ENCODE data around the gene EXOG. TPM values are rescaled to one million over a fixed set of nuclear protein-coding genes. Genes with fewer than 3 reads are reported as not detected.

Gene EXOG, protein sequence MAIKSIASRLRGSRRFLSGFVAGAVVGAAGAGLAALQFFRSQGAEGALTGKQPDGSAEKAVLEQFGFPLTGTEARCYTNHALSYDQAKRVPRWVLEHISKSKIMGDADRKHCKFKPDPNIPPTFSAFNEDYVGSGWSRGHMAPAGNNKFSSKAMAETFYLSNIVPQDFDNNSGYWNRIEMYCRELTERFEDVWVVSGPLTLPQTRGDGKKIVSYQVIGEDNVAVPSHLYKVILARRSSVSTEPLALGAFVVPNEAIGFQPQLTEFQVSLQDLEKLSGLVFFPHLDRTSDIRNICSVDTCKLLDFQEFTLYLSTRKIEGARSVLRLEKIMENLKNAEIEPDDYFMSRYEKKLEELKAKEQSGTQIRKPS
- 10 to 100 TPM; 18.5 to 23.0 TPM for total RNA-seq

- ChIA-PET POLR2A (interaction anchor here (0.6 to 1.6 kb wide), 9 partner anchors 10 to 902 kb away, joined by 3 to 8 read pairs (median 4); partner anchors contain the start of genes DLEC1 and OXSR1), CTCF (interaction anchor here (0.7 to 11.6 kb wide), 22 partner anchors 9 to 504 kb away, joined by 3 to 118 read pairs (median 5); partner anchors contain the start of genes ACAA1, DLEC1 and XYLB)
- Mint-ChIP-seq H3K27ac (peak within 1 kb of the TSS; percentile 86), H3K27me3 (ENCODE audit: low read depth) (no peaks in the 10 kb centered on the region), H3K9me3 (ENCODE audit: insufficient read depth) (no peaks in the 10 kb centered on the region), H3K4me1 (ENCODE audit: low read depth) (peaks cover 26% of the 10 kb centered on the region), H3K4me3 (peak within 1 kb of the TSS; percentile 89), H3K36me3 (ENCODE audit: low read depth) (peaks cover 28% of the 10 kb centered on the region)
- ATAC-seq (peak; percentile 94), DNase-seq (peak; percentile 97)
Measured at GRCh38 chr3:38496131-38496910, at the start of gene EXOG. Gene EXOG, plus strand, starts transcription at chr3:38496340. Its CDS starts 28 bp downstream, at chr3:38496368.

DNA sequence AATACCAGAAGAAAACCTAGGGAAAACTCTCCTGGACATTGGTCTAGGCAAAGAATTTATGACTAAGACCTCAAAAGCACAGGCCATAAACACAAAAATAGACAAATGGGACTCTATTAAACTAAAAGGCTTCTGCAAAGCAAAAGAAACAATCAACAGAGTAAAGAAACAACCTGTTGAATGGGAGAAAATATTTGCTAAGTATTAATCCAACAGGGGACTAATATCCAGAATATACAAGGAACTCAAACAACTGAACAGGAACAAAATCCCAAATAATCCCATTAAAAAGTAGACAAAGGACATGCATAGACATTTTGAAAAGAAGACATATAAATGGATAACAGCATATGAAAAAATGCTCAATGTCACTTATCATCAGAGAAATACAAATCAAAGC is 49.3 kb upstream of the EXOG start:
- CTCF ChIA-PET = no interaction called here
- no peaks in the 10 kb centered on the region for H3K36me3 Mint-ChIP-seq (ENCODE audit: low read depth)
- DNase-seq = no peak
- H3K27me3 Mint-ChIP-seq (ENCODE audit: low read depth) = peaks cover 4% of the 10 kb centered on the region
- H3K4me3 Mint-ChIP-seq = no peak overlapping the region
- ATAC-seq = no peak
- no peaks in the 10 kb centered on the region for H3K9me3 Mint-ChIP-seq (ENCODE audit: insufficient read depth)
- POLR2A ChIA-PET = no interaction called here
- H3K4me1 Mint-ChIP-seq (ENCODE audit: low read depth) = no peaks in the 10 kb centered on the region
- no peak overlapping the region for H3K27ac Mint-ChIP-seq

DNA sequence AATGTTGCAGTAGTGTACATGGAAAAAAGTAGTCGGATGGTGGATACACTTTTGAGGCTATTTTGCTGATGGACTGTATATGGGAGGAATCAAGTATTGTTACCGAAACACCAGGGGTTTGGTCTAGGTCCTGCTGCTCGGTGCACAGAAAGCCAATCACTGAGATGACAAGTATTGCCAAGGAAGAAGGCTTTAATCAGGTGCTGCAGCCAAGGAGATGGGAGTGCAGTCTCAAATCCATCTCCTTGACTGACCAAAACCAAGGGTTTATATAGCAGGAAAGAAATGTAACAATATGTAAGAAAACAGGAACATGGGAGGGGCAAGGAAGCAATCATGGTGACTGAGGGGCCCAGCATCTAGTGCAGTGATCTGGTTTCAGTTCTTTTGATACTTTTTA is 45.3 kb upstream of the EXOG start:
- POLR2A ChIA-PET = no interaction called here
- peaks cover 4% of the 10 kb centered on the region for H3K27me3 Mint-ChIP-seq (ENCODE audit: low read depth)
- CTCF ChIA-PET = interaction anchor here (0.7 kb wide), 1 partner anchor 104 kb away, joined by 5 read pairs; the partner anchor contains the start of gene XYLB
- H3K9me3 Mint-ChIP-seq (ENCODE audit: insufficient read depth) = no peaks in the 10 kb centered on the region
- DNase-seq (no peak), ATAC-seq (no peak)
- H3K4me1 Mint-ChIP-seq (ENCODE audit: low read depth) = peaks cover 13% of the 10 kb centered on the region
- peaks cover 2% of the 10 kb centered on the region for H3K36me3 Mint-ChIP-seq (ENCODE audit: low read depth)
- H3K27ac Mint-ChIP-seq = no peak overlapping the region
- no peak overlapping the region for H3K4me3 Mint-ChIP-seq

DNA sequence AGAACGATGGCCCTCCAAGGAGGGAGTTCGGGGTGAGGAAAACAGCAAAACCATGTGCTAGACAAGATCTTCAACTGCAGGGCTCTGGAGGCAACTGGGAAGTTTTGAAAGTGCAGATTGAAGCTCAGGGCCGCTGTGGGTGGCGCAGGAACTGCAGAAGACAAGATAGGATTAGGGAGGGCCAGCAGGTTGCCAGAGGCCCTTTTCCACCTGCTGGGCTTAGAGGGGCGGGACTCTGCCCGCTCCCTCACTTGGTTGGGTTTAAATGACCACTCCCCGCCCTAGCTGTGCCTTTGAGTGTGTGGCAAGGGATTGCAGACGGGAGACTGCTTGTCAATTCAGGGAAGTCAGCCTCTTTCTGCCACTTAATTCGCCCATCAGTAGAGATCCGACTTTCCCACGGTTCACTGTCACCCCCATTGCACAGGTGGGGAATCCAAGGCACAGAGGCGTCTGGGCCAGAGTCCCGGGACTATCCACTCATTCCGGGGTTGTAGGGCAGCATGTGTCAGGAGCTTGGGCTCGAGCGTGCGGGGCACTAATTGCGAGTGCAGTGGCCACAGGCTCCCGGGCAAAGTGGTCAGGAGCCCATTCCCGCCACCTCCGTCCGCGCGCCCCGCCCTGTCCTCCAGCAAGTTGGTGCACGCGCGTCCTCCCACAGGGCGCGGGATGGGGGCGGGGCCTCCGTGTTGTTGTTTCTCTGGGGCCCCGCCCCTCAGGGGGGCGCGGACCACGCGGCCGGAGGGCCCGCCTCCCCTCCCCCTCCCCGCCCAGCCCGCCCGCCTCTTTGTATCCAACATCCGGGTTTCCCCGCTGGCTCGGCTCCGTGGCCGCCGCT is 42.8 kb upstream of the EXOG start, which contains the start of gene ACVR2B:
TSS of gene ACVR2B (plus strand) at position 816 of the 838 bp plus-strand sequence. CDS start 433 bp downstream, outside the sequence.
- H3K4me3 Mint-ChIP-seq = peak within 1 kb of the TSS; percentile 96
- peak within 1 kb of the TSS; percentile 83 for H3K27ac Mint-ChIP-seq
- ChIA-PET POLR2A (interaction anchor here (1.0 kb wide), 1 partner anchor 107 kb away, joined by 3 read pairs; the partner anchor contains the start of gene XYLB), CTCF (interaction anchor here (2.2 kb wide), 1 partner anchor 107 kb away, joined by 7 read pairs; the partner anchor contains the start of gene XYLB)
- DNase-seq = peak; percentile 81
- peak; percentile 63 for ATAC-seq
- no peaks in the 10 kb centered on the region for H3K9me3 Mint-ChIP-seq (ENCODE audit: insufficient read depth)
- peaks cover 16% of the 10 kb centered on the region for H3K4me1 Mint-ChIP-seq (ENCODE audit: low read depth)
- peaks cover 2% of the 10 kb centered on the region for H3K36me3 Mint-ChIP-seq (ENCODE audit: low read depth)
- H3K27me3 Mint-ChIP-seq (ENCODE audit: low read depth) = no peaks in the 10 kb centered on the region

- no peaks in the 10 kb centered on the region for H3K27me3 Mint-ChIP-seq (ENCODE audit: low read depth)
- POLR2A ChIA-PET = interaction anchor here (1.0 kb wide), 1 partner anchor 107 kb away, joined by 3 read pairs; the partner anchor contains the start of gene XYLB
- H3K36me3 Mint-ChIP-seq (ENCODE audit: low read depth) = peaks cover 2% of the 10 kb centered on the region
- peak overlapping the region; percentile 96 for H3K4me3 Mint-ChIP-seq
- ATAC-seq = no peak
- H3K4me1 Mint-ChIP-seq (ENCODE audit: low read depth) = peaks cover 16% of the 10 kb centered on the region
- H3K9me3 Mint-ChIP-seq (ENCODE audit: insufficient read depth) = no peaks in the 10 kb centered on the region
- no peak for DNase-seq
- no peak overlapping the region for H3K27ac Mint-ChIP-seq
- CTCF ChIA-PET = interaction anchor here (2.2 kb wide), 1 partner anchor 108 kb away, joined by 7 read pairs; the partner anchor contains the start of gene XYLB
Measured at GRCh38 chr3:38453913-38454177, 42.3 kb upstream of the EXOG start.

- Mint-ChIP-seq H3K9me3 (ENCODE audit: insufficient read depth) (no peaks in the 10 kb centered on the region), H3K27ac (peak overlapping the region; percentile 83), H3K36me3 (ENCODE audit: low read depth) (peaks cover 2% of the 10 kb centered on the region), H3K27me3 (ENCODE audit: low read depth) (no peaks in the 10 kb centered on the region), H3K4me1 (ENCODE audit: low read depth) (peaks cover 16% of the 10 kb centered on the region), H3K4me3 (peak overlapping the region; percentile 96)
- DNase-seq (peak; percentile 35), ATAC-seq (peak; percentile 68)
- POLR2A ChIA-PET = no interaction called here
- CTCF ChIA-PET = interaction anchor here (3.0 kb wide), 1 partner anchor 108 kb away, joined by 21 read pairs; the partner anchor contains the start of gene XYLB
Measured at GRCh38 chr3:38454178-38454883, 41.8 kb upstream of the EXOG start.

DNA sequence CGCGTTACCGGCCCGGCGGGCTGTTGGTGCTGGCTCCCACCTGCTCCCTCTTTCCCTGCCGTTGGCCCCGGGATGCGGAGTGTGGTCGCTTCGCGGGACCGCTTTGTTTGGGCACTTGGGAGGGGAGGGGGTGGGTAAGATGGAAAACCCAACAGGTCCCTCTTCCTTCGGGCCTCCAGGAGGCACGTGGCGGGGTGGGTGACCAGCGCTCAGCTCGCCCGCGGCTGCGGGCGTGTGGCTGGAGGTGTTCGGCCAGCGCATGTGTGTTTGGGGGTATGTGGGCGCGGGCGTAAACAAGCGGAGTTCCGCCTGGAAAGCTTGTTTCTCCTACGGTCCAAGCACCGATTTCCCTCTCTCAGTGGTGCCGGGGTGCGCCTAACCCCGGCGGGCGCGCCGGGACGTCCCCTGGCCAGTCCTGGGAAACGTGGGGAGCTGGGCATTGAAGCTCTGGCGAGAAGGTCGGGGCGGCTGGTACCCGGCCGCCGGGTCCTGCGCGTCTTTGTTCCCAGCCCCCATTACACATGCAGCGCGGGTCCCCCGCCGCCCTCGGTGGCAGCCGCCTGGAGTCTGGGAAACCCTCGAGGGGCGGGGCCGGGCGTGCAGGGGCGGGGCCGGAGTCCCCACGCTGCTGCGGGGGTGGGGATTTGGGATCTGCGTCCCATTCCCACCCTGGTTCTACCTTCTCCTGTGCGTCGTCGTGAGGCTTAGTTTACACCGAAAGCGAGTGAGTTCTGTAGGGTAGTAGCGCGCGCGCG is 41.1 kb upstream of the EXOG start:
- Mint-ChIP-seq H3K36me3 (ENCODE audit: low read depth) (peaks cover 2% of the 10 kb centered on the region), H3K4me1 (ENCODE audit: low read depth) (peaks cover 16% of the 10 kb centered on the region), H3K27me3 (ENCODE audit: low read depth) (no peaks in the 10 kb centered on the region), H3K9me3 (ENCODE audit: insufficient read depth) (no peaks in the 10 kb centered on the region), H3K27ac (peak overlapping the region; percentile 69), H3K4me3 (peak overlapping the region; percentile 96)
- ATAC-seq = peak; percentile 49
- POLR2A ChIA-PET = interaction anchor here (1.1 to 1.3 kb wide), 2 partner anchors 290 to 318 kb away, joined by 3 read pairs; partner anchors contain the start of genes ACAA1 and OXSR1
- peak; percentile 59 for DNase-seq
- CTCF ChIA-PET = interaction anchor here (1.1 to 3.0 kb wide), 2 partner anchors 11 to 109 kb away, joined by 3 to 21 read pairs; partner anchors contain the start of gene XYLB

GRCh38 chr3:38455639-38456430 is 40.3 kb upstream of the EXOG start:
- no peak for DNase-seq
- ATAC-seq = no peak
- ChIA-PET CTCF (interaction anchor here (1.1 to 3.0 kb wide), 2 partner anchors 10 to 109 kb away, joined by 3 to 21 read pairs; partner anchors contain the start of gene XYLB), POLR2A (interaction anchor here (0.7 to 1.3 kb wide), 4 partner anchors 87 to 319 kb away, joined by 3 to 4 read pairs (median 3); partner anchors contain the start of genes ACAA1, OXSR1 and XYLB)
- Mint-ChIP-seq H3K36me3 (ENCODE audit: low read depth) (peaks cover 2% of the 10 kb centered on the region), H3K27me3 (ENCODE audit: low read depth) (no peaks in the 10 kb centered on the region), H3K4me1 (ENCODE audit: low read depth) (peaks cover 16% of the 10 kb centered on the region), H3K9me3 (ENCODE audit: insufficient read depth) (no peaks in the 10 kb centered on the region), H3K4me3 (peak overlapping the region; percentile 96), H3K27ac (peak overlapping the region; percentile 69)

DNA sequence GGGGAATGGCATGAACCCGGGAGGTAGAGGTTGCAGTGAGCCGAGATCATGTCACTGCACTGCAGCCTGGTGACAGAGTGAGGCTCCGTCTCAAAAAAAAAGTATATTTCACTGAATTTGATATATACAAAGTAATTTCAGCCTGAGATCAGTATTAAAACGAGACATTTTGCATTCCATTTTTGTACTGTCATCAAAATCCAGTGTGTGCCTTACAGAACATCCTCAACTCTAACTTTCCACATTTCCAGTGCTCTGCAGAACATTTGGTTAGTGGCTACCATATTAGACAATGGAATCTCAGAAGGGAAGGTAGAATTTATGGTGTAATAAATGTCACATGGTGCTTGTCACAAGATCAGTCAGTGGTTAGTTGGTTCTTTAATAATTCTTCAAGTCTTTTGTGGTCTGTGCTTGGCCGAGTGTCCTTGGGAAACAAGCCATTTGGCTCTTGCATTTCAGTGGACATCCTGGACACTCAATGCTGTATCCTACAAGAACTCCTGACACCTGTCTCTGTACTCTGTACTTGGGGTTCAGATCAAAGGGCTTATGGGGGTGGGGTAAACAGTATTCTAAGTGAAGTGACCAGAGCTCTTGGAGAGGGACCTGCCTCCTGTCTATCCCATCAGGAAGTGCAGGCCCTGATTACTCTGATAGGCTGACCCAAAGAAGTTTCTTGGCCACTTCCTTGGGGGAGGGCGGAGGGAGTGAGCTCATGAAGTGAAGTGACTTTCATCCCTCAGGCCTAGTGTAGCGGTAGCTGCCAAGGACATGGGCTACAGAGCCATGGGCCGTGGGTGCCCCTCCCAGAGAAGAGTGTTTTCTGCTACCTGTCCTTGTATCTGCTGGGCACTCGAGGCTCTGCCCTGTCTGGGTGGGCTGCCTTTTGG is 38.8 kb upstream of the EXOG start:
- ATAC-seq = no peak
- Mint-ChIP-seq H3K4me1 (ENCODE audit: low read depth) (peaks cover 16% of the 10 kb centered on the region), H3K9me3 (ENCODE audit: insufficient read depth) (no peaks in the 10 kb centered on the region), H3K27ac (no peak overlapping the region), H3K27me3 (ENCODE audit: low read depth) (no peaks in the 10 kb centered on the region), H3K36me3 (ENCODE audit: low read depth) (peaks cover 2% of the 10 kb centered on the region), H3K4me3 (no peak overlapping the region)
- POLR2A ChIA-PET = no interaction called here
- DNase-seq = no peak
- CTCF ChIA-PET = interaction anchor here (0.9 to 3.0 kb wide), 2 partner anchors 111 to 340 kb away, joined by 3 to 21 read pairs; partner anchors contain the start of gene XYLB

Measured in activated CD8-positive, alpha-beta T cell treated with anti-CD3 and anti-CD28 coated beads, Interleukin-2, amount 10 ng/mL, durations not matched to agents 7 days and 5 days (primary cell).